ENCODE measurements around the gene MED15.

- TF ChIP-seq CTCF (IDR thresholded peaks at IDR 0.05) (no peak), POLR2A (IDR thresholded peaks at IDR 0.05) (no peak)
Observed at GRCh38 chr22:20572132-20572802, 64.9 kb downstream of the MED15 start.

Data from lower leg skin (tissue), 3 donors.